GM12878 (cell line): ENCODE measurements around the gene RPL34. TPM values are rescaled to one million over a fixed set of nuclear protein-coding genes. Genes with fewer than 3 reads are reported as not detected.

Experiments
- ATAC-seq: fragments of 200-7000 bp; cut with Tn5 transposase; 3 replicates; pipeline ENCODE4 v1.9.1; 2020; ENCODE audit warnings: mild to moderate bottlenecking, moderate library complexity
- BruUV-seq: library from RNA; stranded (reverse); fragments of 400-500 nt; replicated peaks from 2 replicates; lab custom pipeline; 2021; lab: Mats Ljungman, UMichigan
- CTCF ChIA-PET: fragments of 300-600 bp; sonication (Branson Sonifier 250); formaldehyde crosslinking; extraction: SDS; loops from one replicate; lab custom pipeline; 2021; ENCODE audit warnings: inconsistent platforms; lab: Yijun Ruan, JAX
- POLR2A ChIA-PET: fragments of 350-600 bp; formaldehyde crosslinking; extraction: SDS; loops from one replicate; lab custom pipeline; 2021; ENCODE audit warnings: inconsistent platforms; lab: Charles Lee
- RAD21 ChIA-PET: fragments of 300-600 bp; sonication (Branson Sonifier 250); formaldehyde crosslinking; loops from one replicate; lab custom pipeline; 2023; ENCODE audit warnings: antibody characterized with exemption; ENCODE audit not compliant: unreplicated experiment; lab: Charles Lee
- SMC1A ChIA-PET: fragments of 300-600 bp; sonication (Branson Sonifier 250); formaldehyde crosslinking; loops from one replicate; lab custom pipeline; 2023; ENCODE audit not compliant: unreplicated experiment, uncharacterized antibody; lab: Charles Lee
- DNase-seq: peaks from one replicate; pipeline ENCODE4 v3.0.0-alpha.2; 2011; ENCODE audit warnings: low read depth, low spot score
- FAIRE-seq: peaks from 3 replicates; lab custom pipeline; 2011; peaks lifted over from hg19 to GRCh38; lab: Jason Lieb, UNC
- H2AFZ ChIP-seq: 2 replicates; pipeline ENCODE4 v1.6.0; 2011; ENCODE audit warnings: low read depth, low read length, control low read depth; ENCODE audit not compliant: control insufficient read depth
- H3K27ac ChIP-seq: 2 replicates; pipeline ENCODE4 v1.5.1; 2011; ENCODE audit warnings: control low read depth; ENCODE audit not compliant: control insufficient read depth, insufficient read depth
- H3K27me3 ChIP-seq, 2 experiments: replicated peaks in 1 of 2; 2 replicates each; pipeline versions ENCODE4 v1.6.0 to v1.6.1; 2011; ENCODE audit warnings: low read length in 1 of 2; ENCODE audit not compliant: control insufficient read depth in 2 of 2, insufficient read depth in 2 of 2
- H3K36me3 ChIP-seq, 2 experiments: 2 replicates each; pipeline ENCODE4 v1.5.1; 2011; ENCODE audit warnings: low read length in 1 of 2; ENCODE audit not compliant: control insufficient read depth in 2 of 2, insufficient read depth in 2 of 2
- H3K4me1 ChIP-seq: 2 replicates; pipeline ENCODE4 v1.6.1; 2011; ENCODE audit warnings: mild to moderate bottlenecking, low read length, moderate library complexity, mixed read lengths; ENCODE audit not compliant: control insufficient read depth, insufficient read depth
- H3K4me2 ChIP-seq: 2 replicates; pipeline ENCODE4 v1.6.0; 2011; ENCODE audit warnings: control low read depth; ENCODE audit not compliant: control insufficient read depth, insufficient read depth
- H3K4me3 ChIP-seq: fragments of 200-600 bp; sonication (generic); 2 replicates; pipeline ENCODE4 v1.5.1; 2016
- H3K79me2 ChIP-seq: 2 replicates; pipeline ENCODE4 v1.6.0; 2011; ENCODE audit warnings: low read length; ENCODE audit not compliant: control insufficient read depth, insufficient read depth
- H3K9ac ChIP-seq: 2 replicates; pipeline ENCODE4 v1.8.0; 2011; ENCODE audit warnings: low read length, control low read depth, mixed read lengths; ENCODE audit not compliant: control insufficient read depth, insufficient read depth
- H3K9me3 ChIP-seq: replicated peaks from 3 replicates; pipeline ENCODE4 v1.5.1; 2011; ENCODE audit warnings: mild to moderate bottlenecking, low read length; ENCODE audit not compliant: control insufficient read depth, insufficient read depth
- H4K20me1 ChIP-seq: 2 replicates; pipeline ENCODE4 v1.6.0; 2011; ENCODE audit not compliant: control insufficient read depth, insufficient read depth
- CBX3 ChIP-seq: fragments of 200-600 bp; sonication (generic); IDR thresholded peaks from 2 replicates; pipeline ENCODE4 v1.6.1; 2016; ENCODE audit warnings: low read depth, borderline replicate concordance
- E2F4 ChIP-seq: IDR thresholded peaks from 2 replicates; pipeline ENCODE4 v1.6.1; 2012; ENCODE audit warnings: low read depth, low read length, improper control_type of control experiment
- HDGF ChIP-seq: fragments of 450-650 bp; IDR thresholded peaks from 2 replicates; pipeline ENCODE4 v1.6.1; 2016; ENCODE audit warnings: antibody characterized with exemption
- MAX ChIP-seq: IDR thresholded peaks from 2 replicates; pipeline ENCODE4 v1.6.1; 2012; ENCODE audit warnings: low read depth, low read length, improper control_type of control experiment
- NKRF ChIP-seq: fragments of 450-650 bp; conservative IDR thresholded peaks from 2 replicates; pipeline ENCODE4 v1.6.1; 2017; ENCODE audit warnings: mild to moderate bottlenecking, moderate library complexity
- PAX8 ChIP-seq: fragments of 450-650 bp; IDR thresholded peaks from 2 replicates; pipeline ENCODE4 v1.6.1; 2017; ENCODE audit warnings: mild to moderate bottlenecking, moderate library complexity
- RFX5 ChIP-seq: IDR thresholded peaks from 2 replicates; pipeline ENCODE4 v1.6.1; 2011; ENCODE audit warnings: low read depth, low read length, improper control_type of control experiment
- SUPT20H ChIP-seq: IDR thresholded peaks from 2 replicates; pipeline ENCODE4 v1.6.1; 2011; ENCODE audit warnings: low read depth, mild to moderate bottlenecking, low read length, moderate library complexity, borderline replicate concordance; ENCODE audit not compliant: control insufficient read depth
- WRNIP1 ChIP-seq: IDR thresholded peaks from 2 replicates; pipeline ENCODE4 v1.6.1; 2011; ENCODE audit warnings: low read depth, low read length, improper control_type of control experiment, borderline replicate concordance
- ZNF384 ChIP-seq: IDR thresholded peaks from 2 replicates; pipeline ENCODE4 v1.6.1; 2012; ENCODE audit warnings: low read depth, mild to moderate bottlenecking, low read length, improper control_type of control experiment, borderline replicate concordance
- WGBS: methylation state at CpG from one replicate; pipeline ENCODE4 v1.1.6; 2016; ENCODE audit warnings: low lambda C conversion rate; ENCODE audit not compliant: insufficient replicate concordance, insufficient coverage; ENCODE audit errors: missing lambda C conversion rate; 5-methylcytosine and 5-hydroxymethylcytosine counted together
- in situ Hi-C: fragments of 300-500 bp; cut with MboI; formaldehyde crosslinking; loops from 9 replicates; pipeline ENCODE4 v1.14.3; 2018; ENCODE audit warnings: mixed read lengths
- intact Hi-C: fragments of 100-400 bp; cut with micrococcal nuclease; formaldehyde crosslinking; loops from one replicate; pipeline ENCODE4 v1.14.2; 2022; ENCODE audit not compliant: unreplicated experiment
- polyA plus RNA-seq, 11 experiments: library from polyadenylated mRNA; depleted of rRNA in 4 of 11; unstranded in 6 of 11; stranded (reverse) in 5 of 11; fragments of >200 nt; fragmentation: Nextera tagmentation in 4 of 11; fragmentation: Illumina TruSeq in 1 of 11; extraction: Ambion mirVana in 4 of 11; extraction: Trizol in 1 of 11; gene quantifications; 1 replicate in 1 of 11; 2 replicates in 10 of 11; pipeline versions ENCODE4 v1.2.1 to v1.2.3, GENCODE V29; 2011 to 2016; ENCODE audit warnings: inconsistent platforms in 2 of 11, missing spikeins in 2 of 11, low read depth in 1 of 11
- total RNA-seq, 4 experiments: library from RNA; depleted of rRNA in 3 of 4; stranded (reverse); fragments of >200 nt in 3 of 4; fragmentation: Illumina TruSeq in 1 of 4; extraction: Trizol in 1 of 4; gene quantifications; 2 replicates each; pipeline versions ENCODE4 v1.2.1 to v1.2.3, GENCODE V29; 2013 to 2021
- TF ChIP-seq, protein P1 (sequence below): IDR thresholded peaks from 2 replicates; pipeline ENCODE4 v1.6.1; 2011; ENCODE audit warnings: borderline replicate concordance, low read depth, mild to moderate bottlenecking, moderate library complexity, mixed read lengths, low read length; ENCODE audit not compliant: insufficient read depth; ENCODE audit errors: extremely low read length
- TF ChIP-seq, protein P2 (sequence below): fragments of 450-650 bp; formaldehyde crosslinking; IDR thresholded peaks from 2 replicates; pipeline ENCODE4 v1.4.0; 2022; ENCODE audit warnings: mild to moderate bottlenecking, moderate library complexity
- TF ChIP-seq, protein P3 (sequence below): fragments of 450-650 bp; IDR thresholded peaks from 2 replicates; pipeline ENCODE4 v1.6.1; 2017; ENCODE audit warnings: mild to moderate bottlenecking

RPL34 gene
- total and polyA plus RNA-seq, 10 of the 15 experiments (the other 5 are each of a cell fraction or from before 2014, with no cell fraction given) = 1,792 to 6,697 (median 2,464) TPM

DNA sequence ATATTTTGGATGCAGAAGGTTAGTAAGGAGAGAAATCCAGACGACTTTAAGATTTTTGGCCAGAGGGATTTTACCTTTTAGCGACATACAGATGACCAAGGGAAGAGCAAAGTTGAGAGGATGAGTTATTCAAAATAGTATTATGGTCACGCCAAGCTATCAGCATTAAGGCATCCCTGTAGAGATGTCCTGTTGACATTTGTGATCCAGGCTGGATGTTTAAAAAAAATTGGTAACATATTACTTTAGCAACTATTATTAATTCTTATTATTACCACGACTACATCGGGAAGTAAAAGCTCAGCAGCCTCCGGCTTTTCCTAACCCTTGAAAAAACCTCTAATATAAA, 29.5 kb downstream of the RPL34 start:
- TSS peak; percentile 94 for BruUV-seq
- H3K27me3 ChIP-seq = no peaks in the 10 kb centered on the region
- peaks cover 6% of the 10 kb centered on the region; the same call in 1 of the 2 replicates for H3K4me1 ChIP-seq
- ATAC-seq = peak; percentile 4
- in situ Hi-C loops = no loop called here
- RAD21 ChIA-PET = interaction anchor here (0.7 to 2.6 kb wide), 3 partner anchors 30 to 784 kb away, joined by 3 to 11 read pairs (median 3); partner anchors contain the start of genes RPL34 and SEC24B
- H3K27ac ChIP-seq = peak overlapping the region; percentile 86
- intact Hi-C loops = loop anchor here (2.0 kb wide), 1 partner anchor 29 kb away; the partner anchor contains the start of gene RPL34
- H3K36me3 ChIP-seq = no peaks in the 10 kb centered on the region
- POLR2A ChIA-PET = interaction anchor here (0.6 to 5.0 kb wide), 4 partner anchors 24 to 794 kb away, joined by 3 to 31 read pairs (median 4); partner anchors contain the start of gene RPL34
- FAIRE-seq = no peak
- CTCF ChIA-PET = interaction anchor here (0.5 to 3.1 kb wide), 3 partner anchors 16 to 650 kb away, joined by 3 to 14 read pairs (median 4); partner anchors contain the start of gene RPL34
- peak overlapping the region; percentile 98 for H3K9ac ChIP-seq
- peak overlapping the region; percentile 95 for H2AFZ ChIP-seq
- peak overlapping the region; percentile 45 for H3K4me3 ChIP-seq
- H3K4me2 ChIP-seq = peak overlapping the region; percentile 80
- H3K9me3 ChIP-seq = no peaks in the 10 kb centered on the region
- WGBS = 13% methylated on average over 6 of the region's 6 CpGs
- no peak for DNase-seq
- no peaks in the 10 kb centered on the region for H4K20me1 ChIP-seq
- SMC1A ChIA-PET = interaction anchor here (0.6 to 3.3 kb wide), 5 partner anchors 9 to 660 kb away, joined by 3 to 16 read pairs (median 4); partner anchors contain the start of gene RPL34
- H3K79me2 ChIP-seq = peaks cover 44% of the 10 kb centered on the region
- TF ChIP-seq HDGF (no peak), CBX3 (no peak), SUPT20H (no peak), E2F4 (no peak), NKRF (peak; percentile 67), MAX (no peak; the same call in 1 of the 2 replicates), WRNIP1 (no peak), PAX8 (peak; percentile 74; the same call in 1 of the 2 replicates), RFX5 (no peak), ZNF384 (no peak)
- TF ChIP-seq, protein P1, sequence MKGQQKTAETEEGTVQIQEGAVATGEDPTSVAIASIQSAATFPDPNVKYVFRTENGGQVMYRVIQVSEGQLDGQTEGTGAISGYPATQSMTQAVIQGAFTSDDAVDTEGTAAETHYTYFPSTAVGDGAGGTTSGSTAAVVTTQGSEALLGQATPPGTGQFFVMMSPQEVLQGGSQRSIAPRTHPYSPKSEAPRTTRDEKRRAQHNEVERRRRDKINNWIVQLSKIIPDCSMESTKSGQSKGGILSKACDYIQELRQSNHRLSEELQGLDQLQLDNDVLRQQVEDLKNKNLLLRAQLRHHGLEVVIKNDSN = no peak
- TF ChIP-seq, protein P2, sequence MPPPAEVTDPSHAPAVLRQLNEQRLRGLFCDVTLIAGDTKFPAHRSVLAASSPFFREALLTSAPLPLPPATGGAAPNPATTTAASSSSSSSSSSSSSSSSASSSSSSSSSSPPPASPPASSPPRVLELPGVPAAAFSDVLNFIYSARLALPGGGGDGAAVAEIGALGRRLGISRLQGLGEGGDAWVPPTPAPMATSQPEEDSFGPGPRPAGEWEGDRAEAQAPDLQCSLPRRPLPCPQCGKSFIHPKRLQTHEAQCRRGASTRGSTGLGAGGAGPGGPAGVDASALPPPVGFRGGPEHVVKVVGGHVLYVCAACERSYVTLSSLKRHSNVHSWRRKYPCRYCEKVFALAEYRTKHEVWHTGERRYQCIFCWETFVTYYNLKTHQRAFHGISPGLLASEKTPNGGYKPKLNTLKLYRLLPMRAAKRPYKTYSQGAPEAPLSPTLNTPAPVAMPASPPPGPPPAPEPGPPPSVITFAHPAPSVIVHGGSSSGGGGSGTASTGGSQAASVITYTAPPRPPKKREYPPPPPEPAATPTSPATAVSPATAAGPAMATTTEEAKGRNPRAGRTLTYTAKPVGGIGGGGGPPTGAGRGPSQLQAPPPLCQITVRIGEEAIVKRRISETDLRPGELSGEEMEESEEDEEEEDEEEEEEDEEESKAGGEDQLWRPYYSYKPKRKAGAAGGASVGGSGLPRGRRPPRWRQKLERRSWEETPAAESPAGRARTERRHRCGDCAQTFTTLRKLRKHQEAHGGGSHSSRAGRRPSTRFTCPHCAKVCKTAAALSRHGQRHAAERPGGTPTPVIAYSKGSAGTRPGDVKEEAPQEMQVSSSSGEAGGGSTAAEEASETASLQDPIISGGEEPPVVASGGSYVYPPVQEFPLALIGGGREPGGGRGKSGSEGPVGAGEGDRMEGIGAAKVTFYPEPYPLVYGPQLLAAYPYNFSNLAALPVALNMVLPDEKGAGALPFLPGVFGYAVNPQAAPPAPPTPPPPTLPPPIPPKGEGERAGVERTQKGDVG (CRISPR knock-in tag) = no peak
- TF ChIP-seq, protein P3, sequence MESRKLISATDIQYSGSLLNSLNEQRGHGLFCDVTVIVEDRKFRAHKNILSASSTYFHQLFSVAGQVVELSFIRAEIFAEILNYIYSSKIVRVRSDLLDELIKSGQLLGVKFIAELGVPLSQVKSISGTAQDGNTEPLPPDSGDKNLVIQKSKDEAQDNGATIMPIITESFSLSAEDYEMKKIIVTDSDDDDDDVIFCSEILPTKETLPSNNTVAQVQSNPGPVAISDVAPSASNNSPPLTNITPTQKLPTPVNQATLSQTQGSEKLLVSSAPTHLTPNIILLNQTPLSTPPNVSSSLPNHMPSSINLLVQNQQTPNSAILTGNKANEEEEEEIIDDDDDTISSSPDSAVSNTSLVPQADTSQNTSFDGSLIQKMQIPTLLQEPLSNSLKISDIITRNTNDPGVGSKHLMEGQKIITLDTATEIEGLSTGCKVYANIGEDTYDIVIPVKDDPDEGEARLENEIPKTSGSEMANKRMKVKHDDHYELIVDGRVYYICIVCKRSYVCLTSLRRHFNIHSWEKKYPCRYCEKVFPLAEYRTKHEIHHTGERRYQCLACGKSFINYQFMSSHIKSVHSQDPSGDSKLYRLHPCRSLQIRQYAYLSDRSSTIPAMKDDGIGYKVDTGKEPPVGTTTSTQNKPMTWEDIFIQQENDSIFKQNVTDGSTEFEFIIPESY = no peak
